Keratinocyte (primary cell): ENCODE measurements around the gene NPFFR1. TPM values are rescaled to one million over a fixed set of nuclear protein-coding genes. Genes with fewer than 3 reads are reported as not detected.

Source experiments
- DNase-seq: peaks from one replicate; pipeline ENCODE4 v3.0.0-alpha.2; 2011; ENCODE audit warnings: low read depth, missing footprints, low spot score
- FAIRE-seq: peaks from 2 replicates; lab custom pipeline; 2011; peaks lifted over from hg19 to GRCh38; lab: Jason Lieb, UNC
- H2AFZ ChIP-seq: 2 replicates; pipeline ENCODE4 v1.6.0; 2012; ENCODE audit warnings: low read length, control low read depth, inconsistent platforms; ENCODE audit not compliant: control insufficient read depth
- H3K27ac ChIP-seq: 2 replicates; pipeline ENCODE4 v1.5.1; 2011; ENCODE audit warnings: low read length; ENCODE audit not compliant: control insufficient read depth, insufficient read depth
- H3K27me3 ChIP-seq: 3 replicates; pipeline ENCODE4 v1.6.0; 2011; ENCODE audit warnings: low read length; ENCODE audit not compliant: control insufficient read depth, insufficient read depth; ENCODE audit errors: extremely low read depth
- H3K36me3 ChIP-seq, 2 experiments: 2 replicates in 1 of 2; 3 replicates in 1 of 2; pipeline ENCODE4 v1.5.1; 2011; ENCODE audit warnings: low read length in 2 of 2, mild to moderate bottlenecking in 1 of 2; ENCODE audit not compliant: control insufficient read depth in 2 of 2, insufficient read depth in 2 of 2; ENCODE audit errors: extremely low read depth in 1 of 2
- H3K4me1 ChIP-seq: 3 replicates; pipeline ENCODE4 v1.5.1; 2011; ENCODE audit warnings: low read length; ENCODE audit not compliant: control insufficient read depth, insufficient read depth; ENCODE audit errors: extremely low read depth
- H3K4me2 ChIP-seq: 3 replicates; pipeline ENCODE4 v1.6.0; 2011; ENCODE audit warnings: low read depth, low read length; ENCODE audit not compliant: control insufficient read depth, insufficient read depth; ENCODE audit errors: extremely low read depth
- H3K4me3 ChIP-seq, 3 experiments: fragments of 200-600 bp in 1 of 3; sonication (generic) in 1 of 3; 2 replicates in 2 of 3; 3 replicates in 1 of 3; pipeline ENCODE4 v1.5.1; 2011 to 2016; ENCODE audit warnings: low read length in 3 of 3, mild to moderate bottlenecking in 3 of 3, control low read depth in 2 of 3, inconsistent platforms in 1 of 3, low read depth in 1 of 3, mixed read lengths in 1 of 3, mixed run types in 1 of 3, moderate library complexity in 1 of 3; ENCODE audit not compliant: control insufficient read depth in 2 of 3, insufficient read depth in 2 of 3; ENCODE audit errors: extremely low read depth in 1 of 3
- H3K79me2 ChIP-seq: 2 replicates; pipeline ENCODE4 v1.6.0; 2012; ENCODE audit warnings: low read length; ENCODE audit not compliant: control insufficient read depth, insufficient read depth
- H3K9ac ChIP-seq: 3 replicates; pipeline ENCODE4 v1.6.0; 2011; ENCODE audit warnings: low read length; ENCODE audit not compliant: control insufficient read depth, insufficient read depth; ENCODE audit errors: extremely low read depth
- H3K9me1 ChIP-seq: 3 replicates; pipeline ENCODE4 v1.6.0; 2011; ENCODE audit warnings: low read length; ENCODE audit not compliant: control insufficient read depth, insufficient read depth; ENCODE audit errors: extremely low read depth
- H3K9me3 ChIP-seq: 2 replicates; pipeline ENCODE4 v1.5.1; 2012; ENCODE audit warnings: low read depth, low read length; ENCODE audit not compliant: control insufficient read depth
- H4K20me1 ChIP-seq: 3 replicates; pipeline ENCODE4 v1.6.0; 2011; ENCODE audit warnings: low read length; ENCODE audit not compliant: control insufficient read depth, insufficient read depth; ENCODE audit errors: extremely low read depth
- CTCF ChIP-seq, 3 experiments: IDR thresholded peaks in 1 of 3; conservative IDR thresholded peaks in 1 of 3; optimal IDR thresholded peaks in 1 of 3; 2 replicates in 2 of 3; 3 replicates in 1 of 3; pipeline versions ENCODE3 to v1.5.1; 2011; ENCODE audit warnings: low read length in 3 of 3, mild to moderate bottlenecking in 3 of 3, moderate library complexity in 2 of 3, control low read depth in 1 of 3, inconsistent platforms in 1 of 3; ENCODE audit not compliant: insufficient read depth in 2 of 3; ENCODE audit errors: extremely low read depth in 1 of 3
- EZH2 ChIP-seq: IDR thresholded peaks from one replicate; pipeline ENCODE4 v1.6.1; 2012; ENCODE audit warnings: inconsistent platforms, mild to moderate bottlenecking, low read length, moderate library complexity
- dilution Hi-C: fragments of 300-500 bp; cut with MboI; formaldehyde crosslinking; loops from one replicate; pipeline ENCODE4 v1.7.0; 2020; ENCODE audit warnings: low sequenced_read_pairs; ENCODE audit not compliant: extremely low pct_ligation_motif_present
- polyA plus RNA-seq, 5 experiments: library from polyadenylated mRNA; depleted of rRNA in 3 of 5; stranded (reverse) in 3 of 5; stranded (forward) in 1 of 5; unstranded in 1 of 5; fragments of >200 nt; gene quantifications; 1 replicate in 1 of 5; 2 replicates in 3 of 5; 3 replicates in 1 of 5; pipeline versions ENCODE4 v1.2.1 to v1.2.3, GENCODE V29; 2011 to 2012; ENCODE audit warnings: missing spikeins in 2 of 5, low read depth in 1 of 5, low replicate concordance in 1 of 5

NPFFR1 gene
- polyA plus RNA-seq, 1 donor (not counting 4 experiments of a cell fraction or from before 2014, with no cell fraction given) = not detected

GRCh38 chr10:70298393-70298792, 14.6 kb upstream of the NPFFR1 start:
- FAIRE-seq (no peak), DNase-seq (no peak)
- Histone ChIP-seq H3K9me3 (no peaks in the 10 kb centered on the region), H3K27me3 (no peaks in the 10 kb centered on the region), H3K4me3 (no peak overlapping the region), H2AFZ (no peak overlapping the region), H3K79me2 (no peaks in the 10 kb centered on the region), H3K4me2 (no peak overlapping the region), H3K27ac (no peak overlapping the region), H3K9ac (no peak overlapping the region), H3K9me1 (no peaks in the 10 kb centered on the region), H3K4me1 (peaks cover 15% of the 10 kb centered on the region), H3K36me3 (no peaks in the 10 kb centered on the region), H4K20me1 (no peaks in the 10 kb centered on the region)
- dilution Hi-C loops = no loop called here
- TF ChIP-seq CTCF (optimal IDR thresholded peaks at IDR 0.05 in 1 of 3, IDR thresholded peaks at IDR 0.05 in 1 of 3, conservative IDR thresholded peaks at IDR 0.05 in 1 of 3; ENCODE audit: extremely low read depth in 1 of 3, insufficient read depth in 2 of 3, low read length in 3 of 3) = no peak
- no peak for TF ChIP-seq EZH2

GRCh38 chr10:70297224-70297623, 13.4 kb upstream of the NPFFR1 start:
- Histone ChIP-seq H3K9me1 (no peaks in the 10 kb centered on the region), H3K36me3 (no peaks in the 10 kb centered on the region), H3K79me2 (no peaks in the 10 kb centered on the region), H3K27me3 (no peaks in the 10 kb centered on the region), H3K4me3 (no peak overlapping the region), H2AFZ (no peak overlapping the region), H3K9ac (no peak overlapping the region), H3K4me2 (no peak overlapping the region), H3K9me3 (no peaks in the 10 kb centered on the region), H3K4me1 (peaks cover 15% of the 10 kb centered on the region), H4K20me1 (no peaks in the 10 kb centered on the region), H3K27ac (no peak overlapping the region)
- no peak for TF ChIP-seq EZH2
- no peak for TF ChIP-seq CTCF (optimal IDR thresholded peaks at IDR 0.05 in 1 of 3, IDR thresholded peaks at IDR 0.05 in 1 of 3, conservative IDR thresholded peaks at IDR 0.05 in 1 of 3; ENCODE audit: extremely low read depth in 1 of 3, insufficient read depth in 2 of 3, low read length in 3 of 3)
- dilution Hi-C loops = no loop called here
- FAIRE-seq = no peak
- no peak for DNase-seq
